ENCODE results near the gene HSD17B8.

HSD17B8 gene

GRCh38 chr6:33192671-33193602, 11.5 kb upstream of the HSD17B8 start:
- no peak for DNase-seq

- no peak for DNase-seq
Observed at GRCh38 chr6:33193619-33194018, 10.8 kb upstream of the HSD17B8 start.

- no peak for DNase-seq
Observed at GRCh38 chr6:33194431-33194979, 9.9 kb upstream of the HSD17B8 start.

GRCh38 chr6:33195304-33196165, 8.9 kb upstream of the HSD17B8 start:
- no peak for DNase-seq

GRCh38 chr6:33197431-33198048, 6.9 kb upstream of the HSD17B8 start:
- DNase-seq: no peak

GRCh38 chr6:33198159-33198852, 6.1 kb upstream of the HSD17B8 start:
- DNase-seq: no peak

GRCh38 chr6:33198853-33199436, 5.5 kb upstream of the HSD17B8 start:
- DNase-seq: no peak

- no peak for DNase-seq
Observed at GRCh38 chr6:33199687-33200218, 4.7 kb upstream of the HSD17B8 start.

GRCh38 chr6:33200219-33201146, 4.0 kb upstream of the HSD17B8 start, which contains the start of the genes RXRB and SLC39A7:
RXRB (minus strand) TSS chr6:33200665; CDS start chr6:33200476, 189 bp downstream.
SLC39A7 (plus strand) TSS chr6:33200867; CDS start chr6:33201246, 379 bp downstream.
- DNase-seq: peak; percentile 98

- DNase-seq: no peak
Observed at GRCh38 chr6:33201147-33201545, 3.3 kb upstream of the HSD17B8 start.

- DNase-seq: no peak
Observed at GRCh38 chr6:33201935-33202334, 2.5 kb upstream of the HSD17B8 start.

- DNase-seq: no peak
Observed at GRCh38 chr6:33202799-33203198, 1.7 kb upstream of the HSD17B8 start.

- DNase-seq: no peak
Observed at GRCh38 chr6:33203443-33204164, 851 bp upstream of the HSD17B8 start.

- no peak for DNase-seq
Observed at GRCh38 chr6:33204165-33204414, 365 bp upstream of the HSD17B8 start.

GRCh38 chr6:33205191-33206026, 954 bp downstream of the HSD17B8 start:
- DNase-seq: peak; percentile 54

GRCh38 chr6:33206027-33206863, 1.8 kb downstream of the HSD17B8 start:
- DNase-seq: no peak

- no peak for DNase-seq
Observed at GRCh38 chr6:33206864-33207551, 2.6 kb downstream of the HSD17B8 start.
